Activated CD4-positive, alpha-beta T cell treated with anti-CD3 and anti-CD28 coated beads, Interleukin-2, amount 10 ng/mL, durations not matched to agents 24 days and 14 days (primary cell): ENCODE results near the gene CDHR2. TPM values are rescaled to one million over a fixed set of nuclear protein-coding genes. Genes with fewer than 3 reads are reported as not detected.
A peak's percentile ranks its signal among the peaks of the same experiment; 100 is the strongest.

Experiments used
- DNase-seq: peaks from one replicate; pipeline ENCODE4 v3.0.0; 2022
- H3K27ac Mint-ChIP-seq: one replicate; pipeline ENCODE4 v1.8.0; 2022; ENCODE audit warnings: mild to moderate bottlenecking, mixed read lengths
- H3K27me3 Mint-ChIP-seq: one replicate; pipeline ENCODE4 v1.8.0; 2022; ENCODE audit warnings: mixed read lengths
- H3K36me3 Mint-ChIP-seq: one replicate; pipeline ENCODE4 v1.8.0; 2022; ENCODE audit warnings: low read depth, mild to moderate bottlenecking, mixed read lengths
- H3K4me1 Mint-ChIP-seq: one replicate; pipeline ENCODE4 v1.8.0; 2021; ENCODE audit warnings: mixed read lengths
- H3K4me3 Mint-ChIP-seq: one replicate; pipeline ENCODE4 v1.8.0; 2022; ENCODE audit warnings: mild to moderate bottlenecking, moderate library complexity, mixed read lengths
- H3K9me3 Mint-ChIP-seq: one replicate; pipeline ENCODE4 v1.8.0; 2021; ENCODE audit warnings: mixed read lengths
- intact Hi-C: fragments of 100-400 bp; cut with micrococcal nuclease; formaldehyde crosslinking; loops from one replicate; pipeline ENCODE4 v1.15.1; 2023
- total RNA-seq: library from RNA; stranded (reverse); gene quantifications from 2 replicates; pipeline ENCODE4 v1.2.3, GENCODE V29; 2022

The CDHR2 gene
- 0.35 and 0.45 TPM in 2 replicates for total RNA-seq

GRCh38 chr5:176548967-176549444 lies at the start of gene CDHR2:
CDHR2 (plus strand) TSS chr5:176549342; CDS start chr5:176565353, 16,011 bp downstream.
- no peaks in the 10 kb centered on the region for H3K27me3 Mint-ChIP-seq
- no peak within 1 kb of the TSS for H3K27ac Mint-ChIP-seq
- no peak for DNase-seq
- no peaks in the 10 kb centered on the region for H3K36me3 Mint-ChIP-seq
- no peaks in the 10 kb centered on the region for H3K9me3 Mint-ChIP-seq
- H3K4me3 Mint-ChIP-seq: no peak within 1 kb of the TSS
- intact Hi-C loops: no loop called here
- peaks cover 23% of the 10 kb centered on the region for H3K4me1 Mint-ChIP-seq

- intact Hi-C loops: no loop called here
- peaks cover 56% of the 10 kb centered on the region for H3K36me3 Mint-ChIP-seq
- no peaks in the 10 kb centered on the region for H3K27me3 Mint-ChIP-seq
- H3K4me3 Mint-ChIP-seq: no peak overlapping the region
- no peak overlapping the region for H3K27ac Mint-ChIP-seq
- no peak for DNase-seq
- no peaks in the 10 kb centered on the region for H3K4me1 Mint-ChIP-seq
- H3K9me3 Mint-ChIP-seq: no peaks in the 10 kb centered on the region
Measured at GRCh38 chr5:176500511-176500910, 48.6 kb upstream of the CDHR2 start.

- DNase-seq: no peak
- H3K4me1 Mint-ChIP-seq: no peaks in the 10 kb centered on the region
- intact Hi-C loops: no loop called here
- H3K9me3 Mint-ChIP-seq: no peaks in the 10 kb centered on the region
- H3K27ac Mint-ChIP-seq: no peak overlapping the region
- H3K4me3 Mint-ChIP-seq: no peak overlapping the region
- peaks cover 50% of the 10 kb centered on the region for H3K36me3 Mint-ChIP-seq
- no peaks in the 10 kb centered on the region for H3K27me3 Mint-ChIP-seq
Measured at GRCh38 chr5:176501333-176501732, 47.8 kb upstream of the CDHR2 start.

GRCh38 chr5:176503496-176503895 lies 45.6 kb upstream of the CDHR2 start:
- Mint-ChIP-seq H3K4me1 (no peaks in the 10 kb centered on the region), H3K9me3 (no peaks in the 10 kb centered on the region), H3K27me3 (no peaks in the 10 kb centered on the region), H3K4me3 (no peak overlapping the region), H3K27ac (no peak overlapping the region), H3K36me3 (peaks cover 57% of the 10 kb centered on the region)
- intact Hi-C loops: no loop called here
- no peak for DNase-seq

GRCh38 chr5:176507911-176508310 lies 41.2 kb upstream of the CDHR2 start:
- H3K4me3 Mint-ChIP-seq: no peak overlapping the region
- H3K27me3 Mint-ChIP-seq: no peaks in the 10 kb centered on the region
- H3K27ac Mint-ChIP-seq: no peak overlapping the region
- H3K9me3 Mint-ChIP-seq: no peaks in the 10 kb centered on the region
- intact Hi-C loops: no loop called here
- peaks cover 34% of the 10 kb centered on the region for H3K36me3 Mint-ChIP-seq
- DNase-seq: no peak
- no peaks in the 10 kb centered on the region for H3K4me1 Mint-ChIP-seq

- Mint-ChIP-seq H3K36me3 (peaks cover 32% of the 10 kb centered on the region), H3K9me3 (no peaks in the 10 kb centered on the region), H3K27me3 (no peaks in the 10 kb centered on the region), H3K27ac (no peak overlapping the region), H3K4me3 (no peak overlapping the region), H3K4me1 (no peaks in the 10 kb centered on the region)
- intact Hi-C loops: no loop called here
- no peak for DNase-seq
Measured at GRCh38 chr5:176508603-176509002, 40.5 kb upstream of the CDHR2 start.

- Mint-ChIP-seq H3K9me3 (no peaks in the 10 kb centered on the region), H3K27ac (no peak overlapping the region), H3K36me3 (peaks cover 2% of the 10 kb centered on the region), H3K4me1 (peaks cover 3% of the 10 kb centered on the region), H3K4me3 (no peak overlapping the region), H3K27me3 (no peaks in the 10 kb centered on the region)
- no peak for DNase-seq
- intact Hi-C loops: no loop called here
Measured at GRCh38 chr5:176513788-176514187, 35.4 kb upstream of the CDHR2 start.

- DNase-seq: no peak
- Mint-ChIP-seq H3K4me3 (no peak overlapping the region), H3K4me1 (peaks cover 3% of the 10 kb centered on the region), H3K9me3 (no peaks in the 10 kb centered on the region), H3K27ac (no peak overlapping the region), H3K36me3 (no peaks in the 10 kb centered on the region), H3K27me3 (no peaks in the 10 kb centered on the region)
- intact Hi-C loops: no loop called here
Measured at GRCh38 chr5:176514244-176514950, 34.7 kb upstream of the CDHR2 start.

- no peak for DNase-seq
- Mint-ChIP-seq H3K9me3 (no peaks in the 10 kb centered on the region), H3K4me1 (peaks cover 3% of the 10 kb centered on the region), H3K36me3 (no peaks in the 10 kb centered on the region), H3K27me3 (no peaks in the 10 kb centered on the region), H3K27ac (no peak overlapping the region), H3K4me3 (no peak overlapping the region)
- intact Hi-C loops: no loop called here
Measured at GRCh38 chr5:176515396-176515795, 33.7 kb upstream of the CDHR2 start.

- peak overlapping the region; percentile 1 for H3K27ac Mint-ChIP-seq
- peaks cover 3% of the 10 kb centered on the region for H3K4me1 Mint-ChIP-seq
- H3K27me3 Mint-ChIP-seq: no peaks in the 10 kb centered on the region
- DNase-seq: no peak
- no peak overlapping the region for H3K4me3 Mint-ChIP-seq
- intact Hi-C loops: no loop called here
- no peaks in the 10 kb centered on the region for H3K36me3 Mint-ChIP-seq
- no peaks in the 10 kb centered on the region for H3K9me3 Mint-ChIP-seq
Measured at GRCh38 chr5:176517053-176517661, 32.0 kb upstream of the CDHR2 start.

- no peaks in the 10 kb centered on the region for H3K9me3 Mint-ChIP-seq
- no peak overlapping the region for H3K4me3 Mint-ChIP-seq
- no peak overlapping the region for H3K27ac Mint-ChIP-seq
- H3K27me3 Mint-ChIP-seq: no peaks in the 10 kb centered on the region
- intact Hi-C loops: no loop called here
- no peak for DNase-seq
- peaks cover 2% of the 10 kb centered on the region for H3K36me3 Mint-ChIP-seq
- H3K4me1 Mint-ChIP-seq: peaks cover 7% of the 10 kb centered on the region
Measured at GRCh38 chr5:176519810-176520720, 29.1 kb upstream of the CDHR2 start.

- no peak overlapping the region for H3K4me3 Mint-ChIP-seq
- H3K9me3 Mint-ChIP-seq: no peaks in the 10 kb centered on the region
- H3K27ac Mint-ChIP-seq: no peak overlapping the region
- peaks cover 8% of the 10 kb centered on the region for H3K36me3 Mint-ChIP-seq
- H3K27me3 Mint-ChIP-seq: no peaks in the 10 kb centered on the region
- DNase-seq: no peak
- intact Hi-C loops: no loop called here
- H3K4me1 Mint-ChIP-seq: peaks cover 9% of the 10 kb centered on the region
Measured at GRCh38 chr5:176521286-176521685, 27.9 kb upstream of the CDHR2 start.

- Mint-ChIP-seq H3K4me3 (no peak overlapping the region), H3K9me3 (no peaks in the 10 kb centered on the region), H3K27ac (no peak overlapping the region), H3K4me1 (peaks cover 9% of the 10 kb centered on the region), H3K27me3 (no peaks in the 10 kb centered on the region), H3K36me3 (peaks cover 11% of the 10 kb centered on the region)
- no peak for DNase-seq
- intact Hi-C loops: no loop called here
Measured at GRCh38 chr5:176521699-176522263, 27.4 kb upstream of the CDHR2 start.

- no peak for DNase-seq
- no peak overlapping the region for H3K27ac Mint-ChIP-seq
- intact Hi-C loops: no loop called here
- no peak overlapping the region for H3K4me3 Mint-ChIP-seq
- peaks cover 24% of the 10 kb centered on the region for H3K36me3 Mint-ChIP-seq
- no peaks in the 10 kb centered on the region for H3K9me3 Mint-ChIP-seq
- peaks cover 8% of the 10 kb centered on the region for H3K4me1 Mint-ChIP-seq
- no peaks in the 10 kb centered on the region for H3K27me3 Mint-ChIP-seq
Measured at GRCh38 chr5:176524138-176524537, 25.0 kb upstream of the CDHR2 start.
